ENCODE measurements around the gene RAB21. TPM values are rescaled to one million over a fixed set of nuclear protein-coding genes. Genes with fewer than 3 reads are reported as not detected.
A peak's percentile ranks its signal among the peaks of the same experiment; 100 is the strongest.

The RAB21 gene
- total and polyA plus RNA-seq, 7 experiments from 2014 or later = 21.8 to 81.7 (median 67.5) TPM

GRCh38 chr12:71837356-71837755 is 82.7 kb downstream of the RAB21 start:
- Mint-ChIP-seq H3K36me3 (peaks cover 3 to 10% (median 7%) of the 10 kb centered on the region in 5 donors), H3K27ac (peak overlapping the region; percentile 62 to 99 (median 93)), H3K4me3 (peak overlapping the region in 4 of 10 donors; percentile 10 to 94 (median 44)), H3K4me1 (peaks cover 24 to 67% (median 46%) of the 10 kb centered on the region in 7 donors), H3K9me3 (peaks cover 0 to 3% (median 0%) of the 10 kb centered on the region in 11 donors), H3K27me3 (peaks cover 1 to 8% (median 4%) of the 10 kb centered on the region in 5 donors)
- ChIA-PET POLR2A (interaction anchor here (0.6 to 3.7 kb wide), 5 partner anchors 9 to 1530 kb away, joined by 3 to 38 read pairs (median 3); partner anchors contain the start of gene RAB21), CTCF (interaction anchor here (1.0 to 1.9 kb wide), 2 partner anchors 10 to 44 kb away, joined by 3 to 7 read pairs; no protein-coding TSS in a partner anchor)
- no peak for ATAC-seq
- Histone ChIP-seq H3K27me3 (ENCODE audit: control insufficient read depth in 2 of 2, insufficient read depth in 2 of 2, low read length in 2 of 2) (no peaks in the 10 kb centered on the region), H3K36me3 (ENCODE audit: control insufficient read depth in 2 of 3, insufficient read depth in 3 of 3, low read length in 3 of 3) (no peaks in the 10 kb centered on the region), H3K27ac (ENCODE audit: low read depth, low read length) (peak overlapping the region; percentile 96), H3K4me1 (ENCODE audit: control insufficient read depth in 2 of 2, insufficient read depth in 2 of 2, low read length in 2 of 2) (peaks cover 14 to 26% of the 10 kb centered on the region in 2 donors), H3K9me3 (ENCODE audit: control insufficient read depth in 2 of 3, low read length in 3 of 3) (no peaks in the 10 kb centered on the region), H3K4me3 (ENCODE audit: low read length) (no peak overlapping the region)
- intact Hi-C loops (cut with micrococcal nuclease) = loop anchor here (5.0 to 10.0 kb wide), 3 partner anchors 100 to 1593 kb away; partner anchors contain the start of genes CNOT2 (in 1 of the 2), KCNMB4 (in 1 of the 2) and TPH2 (in 1 of the 2)
- no peak for DNase-seq

GRCh38 chr12:71838231-71838630 is 83.6 kb downstream of the RAB21 start:
- no peaks in the 10 kb centered on the region for H3K36me3 ChIP-seq (ENCODE audit: control insufficient read depth in 2 of 3, insufficient read depth in 3 of 3, low read length in 3 of 3)
- intact Hi-C loops (cut with micrococcal nuclease) = loop anchor here (5.0 to 10.0 kb wide), 3 partner anchors 99 to 1593 kb away; partner anchors contain the start of genes CNOT2 (in 1 of the 2), KCNMB4 (in 1 of the 2) and TPH2 (in 1 of the 2)
- no peaks in the 10 kb centered on the region for H3K9me3 ChIP-seq (ENCODE audit: control insufficient read depth in 2 of 3, low read length in 3 of 3)
- DNase-seq (no peak), ATAC-seq (no peak)
- peaks cover 0 to 3% (median 0%) of the 10 kb centered on the region in 11 donors for H3K9me3 Mint-ChIP-seq
- no peaks in the 10 kb centered on the region for H3K27me3 ChIP-seq (ENCODE audit: control insufficient read depth in 2 of 2, insufficient read depth in 2 of 2, low read length in 2 of 2)
- CTCF ChIA-PET = interaction anchor here (1.9 to 2.7 kb wide), 2 partner anchors 9 to 58 kb away, joined by 7 to 10 read pairs; no protein-coding TSS in a partner anchor
- peak overlapping the region; percentile 96 for H3K27ac ChIP-seq (ENCODE audit: low read depth, low read length)
- peaks cover 29 to 75% (median 48%) of the 10 kb centered on the region in 7 donors for H3K4me1 Mint-ChIP-seq
- POLR2A ChIA-PET = interaction anchor here (0.6 to 3.7 kb wide), 6 partner anchors 8 to 175 kb away, joined by 3 to 38 read pairs (median 12); partner anchors contain the start of genes RAB21, THAP2 and ZFC3H1
- peaks cover 0 to 5% (median 0%) of the 10 kb centered on the region in 5 donors for H3K27me3 Mint-ChIP-seq
- H3K36me3 Mint-ChIP-seq = peaks cover 3 to 10% (median 7%) of the 10 kb centered on the region in 5 donors
- peaks cover 14 to 26% of the 10 kb centered on the region in 2 donors for H3K4me1 ChIP-seq (ENCODE audit: control insufficient read depth in 2 of 2, insufficient read depth in 2 of 2, low read length in 2 of 2)
- H3K4me3 ChIP-seq (ENCODE audit: low read length) = no peak overlapping the region
- peak overlapping the region; percentile 96 to 100 (median 99) for H3K27ac Mint-ChIP-seq
- H3K4me3 Mint-ChIP-seq = peak overlapping the region; percentile 14 to 97 (median 94)

- Mint-ChIP-seq H3K36me3 (peaks cover 3 to 10% (median 7%) of the 10 kb centered on the region in 5 donors), H3K4me1 (peaks cover 29 to 75% (median 48%) of the 10 kb centered on the region in 7 donors), H3K9me3 (peaks cover 0 to 3% (median 0%) of the 10 kb centered on the region in 11 donors), H3K4me3 (peak overlapping the region; percentile 91 to 97 (median 94)), H3K27me3 (peaks cover 0 to 3% (median 0%) of the 10 kb centered on the region in 5 donors), H3K27ac (peak overlapping the region; percentile 96 to 100 (median 99))
- peak overlapping the region; percentile 80 for H3K4me3 ChIP-seq (ENCODE audit: low read length)
- ATAC-seq (no peak), DNase-seq (no peak)
- intact Hi-C loops (cut with micrococcal nuclease) = loop anchor here (1.0 to 10.0 kb wide), 6 partner anchors 84 to 1594 kb away; partner anchors contain the start of genes RAB21 (in 2 of the 2), THAP2 (in 2 of the 2), TMEM19 (in 2 of the 2) and CNOT2 (in 1 of the 2)
- H3K27me3 ChIP-seq (ENCODE audit: control insufficient read depth in 2 of 2, insufficient read depth in 2 of 2, low read length in 2 of 2) = no peaks in the 10 kb centered on the region
- peak overlapping the region; percentile 96 for H3K27ac ChIP-seq (ENCODE audit: low read depth, low read length)
- H3K9me3 ChIP-seq (ENCODE audit: control insufficient read depth in 2 of 3, low read length in 3 of 3) = no peaks in the 10 kb centered on the region
- no peaks in the 10 kb centered on the region for H3K36me3 ChIP-seq (ENCODE audit: control insufficient read depth in 2 of 3, insufficient read depth in 3 of 3, low read length in 3 of 3)
- H3K4me1 ChIP-seq (ENCODE audit: control insufficient read depth in 2 of 2, insufficient read depth in 2 of 2, low read length in 2 of 2) = peaks cover 14 to 26% of the 10 kb centered on the region in 2 donors
- POLR2A ChIA-PET = interaction anchor here (0.6 to 3.7 kb wide), 9 partner anchors 8 to 175 kb away, joined by 3 to 38 read pairs (median 6); partner anchors contain the start of genes RAB21, THAP2, TMEM19 and ZFC3H1
- CTCF ChIA-PET = interaction anchor here (1.9 to 2.7 kb wide), 2 partner anchors 8 to 58 kb away, joined by 7 to 10 read pairs; no protein-coding TSS in a partner anchor
Measured at GRCh38 chr12:71838676-71839075, 84.0 kb downstream of the RAB21 start.

GRCh38 chr12:71840231-71840847 is 85.7 kb downstream of the RAB21 start:
- peaks cover 29 to 69% (median 48%) of the 10 kb centered on the region in 7 donors for H3K4me1 Mint-ChIP-seq
- intact Hi-C loops (cut with micrococcal nuclease) = loop anchor here in 1 of 2 donors (1.0 to 5.0 kb wide), 2 partner anchors 228 to 1597 kb away; partner anchors contain the start of gene CNOT2
- POLR2A ChIA-PET = interaction anchor here (0.6 to 3.7 kb wide), 10 partner anchors 9 to 177 kb away, joined by 3 to 38 read pairs (median 4); partner anchors contain the start of genes RAB21, THAP2, TMEM19 and ZFC3H1

GRCh38 chr12:71846322-71846940 is 91.8 kb downstream of the RAB21 start:
- peaks cover 17 to 53% (median 35%) of the 10 kb centered on the region in 7 donors for H3K4me1 Mint-ChIP-seq
- ChIA-PET CTCF (interaction anchor here (0.6 to 3.5 kb wide), 8 partner anchors 8 to 349 kb away, joined by 3 to 38 read pairs (median 4); no protein-coding TSS in a partner anchor), POLR2A (interaction anchor here (0.7 to 1.6 kb wide), 6 partner anchors 8 to 182 kb away, joined by 3 to 14 read pairs (median 4); partner anchors contain the start of genes RAB21 and THAP2)
- H3K27ac Mint-ChIP-seq = peak overlapping the region in 6 of 9 donors; percentile 8 to 81 (median 40)
- peaks cover 0 to 10% (median 0%) of the 10 kb centered on the region in 3 experiments for H3K36me3 ChIP-seq (ENCODE audit: control insufficient read depth in 2 of 3, insufficient read depth in 3 of 3, low read length in 3 of 3)
- H3K27me3 Mint-ChIP-seq = no peaks in the 10 kb centered on the region
- no peak overlapping the region for H3K4me3 ChIP-seq (ENCODE audit: low read length)
- H3K9me3 Mint-ChIP-seq = peaks cover 0 to 14% (median 2%) of the 10 kb centered on the region in 11 donors
- intact Hi-C loops (cut with micrococcal nuclease) = loop anchor here (1.0 to 5.0 kb wide), 2 partner anchors 66 to 429 kb away; no protein-coding TSS in a partner anchor
- H3K36me3 Mint-ChIP-seq = peaks cover 6 to 27% (median 18%) of the 10 kb centered on the region in 5 donors
- no peaks in the 10 kb centered on the region for H3K27me3 ChIP-seq (ENCODE audit: control insufficient read depth in 2 of 2, insufficient read depth in 2 of 2, low read length in 2 of 2)
- peaks cover 0 to 2% (median under 1%) of the 10 kb centered on the region in 3 experiments for H3K9me3 ChIP-seq (ENCODE audit: control insufficient read depth in 2 of 3, low read length in 3 of 3)
- peaks cover 5 to 15% of the 10 kb centered on the region in 2 donors for H3K4me1 ChIP-seq (ENCODE audit: control insufficient read depth in 2 of 2, insufficient read depth in 2 of 2, low read length in 2 of 2)
- H3K27ac ChIP-seq (ENCODE audit: low read depth, low read length) = peak overlapping the region; percentile 11
- peak; percentile 70 for ATAC-seq
- H3K4me3 Mint-ChIP-seq = peak overlapping the region in 3 of 10 donors; percentile 2 to 17 (median 5)
- peak in 7 of 9 donors; percentile 21 to 59 (median 44) for DNase-seq

More at GRCh38 chr12:71840231-71840847, 85.7 kb downstream of the RAB21 start:
- Histone ChIP-seq H3K27ac (ENCODE audit: low read depth, low read length) (peak overlapping the region; percentile 96), H3K27me3 (ENCODE audit: control insufficient read depth in 2 of 2, insufficient read depth in 2 of 2, low read length in 2 of 2) (no peaks in the 10 kb centered on the region), H3K4me3 (ENCODE audit: low read length) (peak overlapping the region; percentile 80), H3K4me1 (ENCODE audit: control insufficient read depth in 2 of 2, insufficient read depth in 2 of 2, low read length in 2 of 2) (peaks cover 14 to 35% of the 10 kb centered on the region in 2 donors), H3K9me3 (ENCODE audit: control insufficient read depth in 2 of 3, low read length in 3 of 3) (no peaks in the 10 kb centered on the region), H3K36me3 (ENCODE audit: control insufficient read depth in 2 of 3, insufficient read depth in 3 of 3, low read length in 3 of 3) (no peaks in the 10 kb centered on the region)
- Mint-ChIP-seq H3K27me3 (no peaks in the 10 kb centered on the region), H3K9me3 (peaks cover 0 to 3% (median 0%) of the 10 kb centered on the region in 11 donors), H3K27ac (peak overlapping the region; percentile 96 to 100 (median 99)), H3K4me3 (peak overlapping the region; percentile 91 to 97 (median 94)), H3K36me3 (peaks cover 3 to 10% (median 7%) of the 10 kb centered on the region in 5 donors)
- ATAC-seq (peak; percentile 21), DNase-seq (peak in 2 of 9 donors; percentile 22 to 59)
- CTCF ChIA-PET = interaction anchor here (2.7 kb wide), 1 partner anchor 60 kb away, joined by 10 read pairs; no protein-coding TSS in a partner anchor

Measured in naive thymus-derived CD4-positive, alpha-beta T cell (primary cell).